Medulla oblongata (tissue), 1 donor: ENCODE results near the gene KCNIP2.
"Not testable (repeated sequence)": the region's sequence is repeated elsewhere in the genome, so short reads cannot be mapped to it uniquely, and the experiment has no call there.

Experiments
- DNase-seq: peaks from one replicate; pipeline ENCODE4 v3.0.0-alpha.2; 2015; ENCODE audit errors: extremely low spot score

The KCNIP2 gene

GRCh38 chr10:101828766-101829551 is 14.6 kb downstream of the KCNIP2 start:
- no peak for DNase-seq

- DNase-seq = no peak
These were observed 15.5 kb downstream of the KCNIP2 start for GRCh38 chr10:101827919-101828600.

GRCh38 chr10:101826852-101827434 is 16.7 kb downstream of the KCNIP2 start:
- no peak for DNase-seq

DNA sequence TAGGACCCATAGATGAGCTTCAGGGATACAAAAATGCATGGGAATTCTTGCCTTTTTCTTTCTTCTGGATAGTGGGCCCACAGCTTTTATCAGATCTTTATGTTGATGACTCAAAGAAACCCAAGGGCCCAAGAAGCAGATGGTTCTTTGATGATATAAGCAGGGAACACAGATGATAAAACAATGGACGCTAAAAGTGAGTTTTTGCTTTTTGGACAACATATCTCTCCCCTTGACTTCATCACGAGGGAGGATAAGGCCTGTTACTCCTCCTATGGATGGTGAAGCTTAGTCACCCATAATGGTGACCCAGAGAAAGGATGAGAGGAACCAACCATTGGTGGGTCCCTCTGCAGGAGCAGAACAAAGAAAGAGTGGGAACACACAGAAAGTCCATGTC is 18.9 kb downstream of the KCNIP2 start:
- DNase-seq = no peak

DNA sequence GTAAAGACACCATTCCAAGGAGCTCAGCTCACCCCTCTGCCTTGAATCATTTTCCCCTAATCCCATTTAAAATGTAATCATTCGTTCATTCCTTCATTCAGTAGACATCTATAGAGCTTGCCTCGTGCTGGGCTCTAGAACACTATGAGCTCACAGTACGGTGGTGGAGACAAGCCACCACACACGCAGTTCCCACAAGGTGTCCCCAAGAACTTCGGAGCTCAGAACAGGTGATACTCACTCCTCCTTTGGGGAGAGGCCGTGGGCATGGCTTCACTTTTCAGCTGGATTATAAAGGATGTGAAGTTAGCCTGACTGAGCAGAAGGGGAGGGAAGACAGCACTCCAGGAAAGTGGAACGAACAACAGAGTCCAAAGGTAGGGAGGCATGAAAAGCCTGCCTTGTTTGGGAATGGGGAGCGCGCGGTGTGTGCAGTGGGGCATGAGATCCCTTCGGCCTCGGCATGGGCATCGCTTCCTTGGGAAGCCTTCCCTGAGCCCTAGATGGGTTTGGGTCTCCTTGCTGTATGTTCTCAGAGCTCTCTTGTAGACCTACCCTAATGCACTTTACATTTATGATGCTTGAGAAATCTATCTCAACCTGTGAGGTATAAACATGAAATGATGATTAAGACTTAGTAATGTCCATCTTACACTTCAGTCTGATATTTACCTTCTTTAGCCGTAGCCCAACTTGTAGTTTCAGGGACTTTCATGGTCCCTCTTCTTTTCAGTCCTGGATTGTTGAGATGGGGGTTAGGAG is 24.5 kb downstream of the KCNIP2 start:
- DNase-seq = no peak

GRCh38 chr10:101818119-101818871 is 25.3 kb downstream of the KCNIP2 start, which contains the start of gene OGA:
Gene OGA (minus strand): TSS chr10:101818444. CDS start chr10:101818022, 422 bp downstream.
- DNase-seq = peak; percentile 98

DNA sequence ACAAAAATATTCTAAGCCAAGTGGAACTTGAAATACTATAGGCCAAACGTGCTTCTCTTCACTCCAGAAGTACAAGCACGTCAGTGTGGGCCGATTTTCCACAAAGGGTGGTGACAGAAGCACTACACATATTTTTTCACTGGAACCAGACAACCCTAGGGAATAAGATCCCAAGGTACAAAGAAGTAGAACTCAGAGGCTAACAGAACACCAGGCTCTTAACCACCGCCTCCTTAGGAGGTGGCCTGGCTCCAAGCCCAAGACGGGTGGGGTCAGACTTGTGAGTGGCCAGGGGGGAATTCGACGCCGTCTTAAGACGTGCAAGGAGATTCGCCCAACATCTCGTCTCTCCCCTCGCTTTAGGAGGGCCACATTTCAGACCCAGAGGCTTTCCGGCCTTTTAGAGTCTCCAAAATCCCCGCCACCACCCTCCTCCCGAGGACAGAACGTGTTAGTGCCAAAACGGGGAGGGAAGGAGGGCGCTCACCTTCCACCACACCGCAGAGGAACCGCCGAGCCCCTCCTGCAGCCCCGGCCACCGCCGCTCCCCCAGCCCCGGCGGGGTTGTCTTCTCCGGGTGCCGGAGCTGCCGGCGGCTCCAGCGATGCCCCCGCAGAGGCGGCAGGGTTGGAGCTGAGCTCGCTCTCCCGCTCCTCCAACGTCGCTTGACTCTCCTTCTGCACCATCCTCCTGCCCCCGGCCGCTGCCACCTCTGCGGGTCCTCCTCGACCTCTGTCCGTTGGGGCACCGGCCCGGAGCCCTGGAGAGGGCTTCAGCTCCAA is 26.1 kb downstream of the KCNIP2 start:
- DNase-seq = peak; percentile 82

GRCh38 chr10:101816913-101817336 is 26.7 kb downstream of the KCNIP2 start:
- peak; percentile 27 for DNase-seq

- no peak for DNase-seq
These were observed 27.2 kb downstream of the KCNIP2 start for GRCh38 chr10:101816376-101816775.

DNA sequence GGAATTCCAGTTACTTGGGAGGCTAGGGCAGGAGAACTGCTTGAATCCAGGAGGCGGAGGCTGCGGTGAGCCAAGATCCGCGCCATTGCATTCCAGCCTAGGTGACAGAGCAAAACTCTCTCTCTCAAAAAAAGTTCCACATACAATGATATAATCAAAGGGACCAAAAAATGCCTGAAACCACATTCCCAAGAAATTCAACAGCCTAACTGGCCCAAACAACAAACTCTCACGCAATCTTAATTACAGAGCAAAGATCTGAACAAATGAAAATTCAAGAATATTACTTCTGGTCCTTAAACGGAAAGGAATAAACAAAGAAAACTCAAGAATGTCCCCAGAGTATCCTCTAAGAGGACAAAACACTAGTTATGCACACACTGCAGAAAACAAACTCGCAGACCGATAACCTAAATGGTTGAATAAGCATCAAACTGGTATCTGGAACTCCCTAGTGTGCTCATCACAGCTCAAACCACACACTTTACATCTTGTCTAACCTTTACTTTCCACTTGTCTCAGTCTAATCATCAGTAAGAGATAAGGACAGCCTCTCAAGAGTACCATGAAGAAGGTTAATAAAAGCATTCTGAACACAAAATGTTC is 29.0 kb downstream of the KCNIP2 start:
- no peak for DNase-seq

DNA sequence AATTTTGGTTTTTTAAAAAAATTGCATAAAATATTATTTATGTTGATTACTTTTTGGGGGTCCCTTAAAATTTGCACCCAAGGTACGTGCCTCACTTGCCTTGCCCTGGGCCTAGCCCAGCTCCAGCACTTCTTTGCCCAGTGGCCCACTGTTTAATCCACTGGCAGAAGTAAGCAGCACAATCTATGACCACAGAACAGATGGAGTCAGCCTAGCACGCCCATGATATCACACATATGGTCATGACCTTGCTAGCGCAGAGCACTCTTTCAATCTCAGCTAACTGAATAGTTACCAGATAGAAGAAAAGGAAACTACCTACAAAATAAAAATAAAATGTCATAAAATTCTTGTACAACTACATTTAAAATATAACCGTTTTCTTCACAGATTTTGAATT is 31.0 kb downstream of the KCNIP2 start:
- no peak for DNase-seq

DNA sequence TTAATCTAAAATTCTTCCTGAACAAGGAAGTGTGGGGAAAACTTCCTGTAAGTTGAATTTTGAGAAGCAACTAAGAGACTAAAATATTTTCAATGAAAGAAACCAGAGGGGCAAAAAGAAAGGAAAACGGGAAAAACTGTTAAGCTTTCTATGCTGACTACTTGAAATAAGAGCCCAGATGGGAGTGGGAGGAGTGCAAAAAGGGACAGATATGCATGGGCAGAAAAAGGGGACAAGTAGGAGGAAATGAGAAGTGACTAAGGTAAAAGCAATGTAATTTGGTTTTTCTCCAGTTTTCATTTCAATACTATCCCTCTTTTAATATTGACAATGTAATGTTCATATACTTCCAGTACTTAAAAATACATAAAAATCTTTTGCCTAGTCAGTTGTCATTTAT is 36.4 kb downstream of the KCNIP2 start:
- DNase-seq = no peak

DNA sequence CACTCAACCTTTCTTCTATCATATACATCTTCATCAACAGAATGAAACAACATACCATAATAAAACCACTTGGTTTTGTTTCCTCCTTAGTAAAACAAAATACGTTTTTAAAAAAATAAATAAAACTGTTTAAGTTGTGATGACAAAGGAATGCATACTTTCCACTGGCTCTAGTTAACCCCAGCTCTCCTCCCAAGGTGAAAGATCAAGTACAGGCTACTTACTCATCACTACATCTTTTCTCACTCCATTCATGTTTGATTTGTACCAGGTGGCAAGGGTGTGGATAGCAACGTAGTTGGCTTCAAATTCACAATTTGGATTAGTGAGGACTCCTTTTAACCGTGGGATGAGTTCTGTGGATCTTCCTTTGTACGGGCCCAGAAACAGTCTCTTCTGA is 40.1 kb downstream of the KCNIP2 start:
- no peak for DNase-seq

- DNase-seq = no peak
These were observed 46.1 kb downstream of the KCNIP2 start for GRCh38 chr10:101797403-101798059.

GRCh38 chr10:101793526-101793925 is 50.1 kb downstream of the KCNIP2 start:
- DNase-seq = no peak

- DNase-seq = no peak
These were observed 53.9 kb downstream of the KCNIP2 start for GRCh38 chr10:101789686-101790085.

DNA sequence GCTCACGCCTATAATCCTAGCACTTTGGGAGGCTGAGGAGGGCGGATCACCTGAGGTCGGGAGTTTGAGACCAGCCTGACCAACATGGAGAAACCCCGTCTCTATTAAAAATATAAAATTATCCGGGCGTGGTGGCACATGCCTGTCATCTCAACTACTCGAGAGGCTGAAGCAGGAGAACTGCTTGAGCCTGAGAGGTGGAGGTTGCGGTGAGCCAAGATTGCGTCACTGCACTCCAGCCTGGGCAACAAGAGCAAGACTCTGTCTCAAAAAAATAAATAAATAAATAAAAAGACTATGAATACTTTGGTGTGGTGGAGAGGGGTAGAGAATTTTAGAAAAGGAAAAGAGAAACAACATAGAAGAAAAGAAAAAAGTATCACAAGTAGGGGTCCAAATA is 54.4 kb downstream of the KCNIP2 start:
- not testable (repeated sequence) for DNase-seq

DNA sequence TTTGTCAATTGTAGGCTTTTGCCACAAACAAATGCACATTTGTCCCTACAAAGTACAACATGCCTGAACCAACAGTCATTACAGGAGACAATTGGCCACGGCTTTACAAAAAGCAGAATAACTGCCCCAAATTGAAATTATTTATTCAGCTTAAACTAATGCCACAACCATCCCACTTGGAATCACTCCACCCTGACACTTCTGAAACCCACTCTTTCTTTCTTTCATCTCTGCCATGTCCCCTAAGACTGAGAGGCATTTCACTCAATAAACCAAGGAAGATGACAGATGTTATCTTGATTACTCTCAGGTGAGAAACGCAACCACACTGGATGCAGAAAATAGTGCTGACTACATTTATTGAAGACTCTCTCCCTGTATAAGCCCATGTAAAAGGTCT is 57.8 kb downstream of the KCNIP2 start:
- no peak for DNase-seq

- DNase-seq = no peak
These were observed 59.0 kb downstream of the KCNIP2 start for GRCh38 chr10:101784558-101784957.

DNA sequence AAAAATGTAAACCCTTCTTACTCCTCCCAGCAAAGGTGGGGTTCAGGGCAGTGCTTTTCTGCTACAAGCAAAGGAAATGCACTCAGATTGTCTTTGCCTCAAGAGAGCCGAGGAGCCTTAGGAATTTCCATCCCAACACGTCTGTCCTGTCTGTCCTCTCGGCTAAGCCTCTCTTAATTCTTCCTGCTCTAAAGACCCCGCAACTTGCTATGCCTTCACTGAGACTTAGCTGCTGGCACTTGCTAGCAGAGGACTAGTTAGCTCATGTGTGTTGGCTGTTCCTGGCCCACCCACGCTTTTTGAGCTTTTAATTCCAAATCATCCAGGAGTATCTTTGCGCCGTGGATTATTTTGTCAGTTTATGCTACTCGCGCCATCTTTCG is 59.9 kb downstream of the KCNIP2 start:
- DNase-seq = no peak
